ENCODE results near the gene CD55.

CD55 gene

DNA sequence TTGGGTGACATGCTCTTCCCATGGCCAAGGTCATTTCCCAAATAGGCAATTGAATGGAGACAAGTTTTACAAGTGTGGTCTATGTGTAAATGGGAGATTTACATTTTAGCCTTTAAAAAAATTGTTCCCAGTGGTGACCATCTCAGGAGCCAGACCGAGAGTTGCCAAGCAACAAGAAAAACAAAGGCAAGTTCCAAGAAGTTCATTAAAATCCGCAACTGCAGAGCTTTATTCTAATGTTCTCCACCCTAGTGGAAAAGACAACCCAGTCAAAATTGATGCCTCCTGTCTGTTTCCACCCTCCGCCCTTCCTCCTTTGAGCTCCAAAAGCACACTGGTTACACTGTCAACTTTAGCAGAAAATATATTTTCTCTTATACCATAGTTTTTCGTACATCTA lies 33.2 kb upstream of the CD55 start:
- Histone ChIP-seq H3K27me3 (peaks cover 6% of the 10 kb centered on the region), H3K36me3 (no peaks in the 10 kb centered on the region), H3K4me1 (no peaks in the 10 kb centered on the region), H3K9me3 (no peaks in the 10 kb centered on the region), H3K4me3 (ENCODE audit: low read depth, low read length) (no peak overlapping the region)
- TF ChIP-seq, protein P1, sequence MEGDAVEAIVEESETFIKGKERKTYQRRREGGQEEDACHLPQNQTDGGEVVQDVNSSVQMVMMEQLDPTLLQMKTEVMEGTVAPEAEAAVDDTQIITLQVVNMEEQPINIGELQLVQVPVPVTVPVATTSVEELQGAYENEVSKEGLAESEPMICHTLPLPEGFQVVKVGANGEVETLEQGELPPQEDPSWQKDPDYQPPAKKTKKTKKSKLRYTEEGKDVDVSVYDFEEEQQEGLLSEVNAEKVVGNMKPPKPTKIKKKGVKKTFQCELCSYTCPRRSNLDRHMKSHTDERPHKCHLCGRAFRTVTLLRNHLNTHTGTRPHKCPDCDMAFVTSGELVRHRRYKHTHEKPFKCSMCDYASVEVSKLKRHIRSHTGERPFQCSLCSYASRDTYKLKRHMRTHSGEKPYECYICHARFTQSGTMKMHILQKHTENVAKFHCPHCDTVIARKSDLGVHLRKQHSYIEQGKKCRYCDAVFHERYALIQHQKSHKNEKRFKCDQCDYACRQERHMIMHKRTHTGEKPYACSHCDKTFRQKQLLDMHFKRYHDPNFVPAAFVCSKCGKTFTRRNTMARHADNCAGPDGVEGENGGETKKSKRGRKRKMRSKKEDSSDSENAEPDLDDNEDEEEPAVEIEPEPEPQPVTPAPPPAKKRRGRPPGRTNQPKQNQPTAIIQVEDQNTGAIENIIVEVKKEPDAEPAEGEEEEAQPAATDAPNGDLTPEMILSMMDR (IDR thresholded peaks at IDR 0.05; ENCODE audit: low read depth, low read length): no peak
- no peak for DNase-seq

DNA sequence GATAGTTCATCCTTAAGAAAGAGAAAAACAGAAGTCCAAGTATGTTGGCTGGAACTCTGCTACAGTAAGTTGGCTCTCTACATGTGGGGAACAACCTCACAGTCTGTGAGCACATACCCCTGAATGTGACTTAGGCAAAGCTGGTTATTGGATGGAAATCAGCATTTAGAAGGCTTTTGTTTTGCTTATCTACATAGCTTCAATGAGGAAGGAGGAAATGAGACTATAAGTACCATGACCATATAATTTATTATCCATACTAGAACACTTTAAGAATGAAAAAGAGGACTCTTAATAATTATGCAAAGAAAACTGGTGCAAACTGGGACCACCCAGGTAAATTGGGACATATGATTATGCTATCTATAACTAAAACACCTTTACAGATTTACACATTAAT lies 31.7 kb upstream of the CD55 start:
- Histone ChIP-seq H3K36me3 (no peaks in the 10 kb centered on the region), H3K4me3 (ENCODE audit: low read depth, low read length) (no peak overlapping the region), H3K9me3 (no peaks in the 10 kb centered on the region), H3K4me1 (no peaks in the 10 kb centered on the region), H3K27me3 (peaks cover 6% of the 10 kb centered on the region)
- TF ChIP-seq, protein P1 (IDR thresholded peaks at IDR 0.05; ENCODE audit: low read depth, low read length): no peak
- DNase-seq: no peak

DNA sequence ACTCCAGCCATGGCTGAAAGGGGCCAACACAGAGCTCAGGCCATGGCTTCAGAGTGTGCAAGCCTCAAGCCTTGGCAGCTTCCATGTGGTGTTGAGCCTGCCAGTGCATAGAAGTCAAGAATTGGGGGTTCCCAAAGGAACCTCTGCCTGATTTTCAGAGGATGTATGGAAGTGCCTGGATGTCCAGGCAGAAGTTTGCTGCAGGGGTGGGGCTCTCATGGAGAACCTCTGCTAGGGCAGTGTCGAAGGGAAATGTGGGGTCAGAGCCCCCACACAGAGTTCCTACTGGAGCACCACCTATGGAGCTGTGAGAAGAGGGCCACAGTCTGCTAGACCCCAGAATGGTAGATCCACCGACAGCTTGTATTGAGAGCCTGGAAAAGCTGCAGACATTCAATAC lies 29.8 kb upstream of the CD55 start:
- TF ChIP-seq, protein P1 (IDR thresholded peaks at IDR 0.05; ENCODE audit: low read depth, low read length): no peak
- Histone ChIP-seq H3K9me3 (no peaks in the 10 kb centered on the region), H3K27me3 (peaks cover 1% of the 10 kb centered on the region; the same call in 1 of the 2 replicates)

DNA sequence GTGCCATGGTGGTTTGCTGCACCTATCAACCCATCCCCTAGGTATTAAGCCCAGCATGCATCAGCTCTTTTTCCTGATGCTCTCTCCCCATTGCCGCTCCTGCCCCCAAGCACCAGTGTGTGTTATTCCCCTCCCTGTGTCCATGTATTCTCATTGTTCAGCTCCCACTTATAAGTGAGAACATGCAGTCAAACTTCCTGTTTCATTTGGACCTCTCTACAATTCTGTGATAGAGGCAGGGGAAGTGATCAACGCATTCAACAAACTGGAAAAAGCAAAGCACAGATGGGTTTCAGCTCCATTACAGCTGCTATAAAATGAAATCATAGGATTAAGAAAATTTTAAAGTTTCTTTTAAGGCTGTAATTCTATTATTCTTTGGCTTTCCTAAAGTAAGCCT lies 23.3 kb upstream of the CD55 start:
- Histone ChIP-seq H3K9me3 (no peaks in the 10 kb centered on the region), H3K36me3 (no peaks in the 10 kb centered on the region), H3K27me3 (peaks cover 7% of the 10 kb centered on the region; the same call in 1 of the 2 replicates), H3K4me1 (no peaks in the 10 kb centered on the region), H3K4me3 (ENCODE audit: low read depth, low read length) (no peak overlapping the region)
- DNase-seq: no peak
- TF ChIP-seq, protein P1 (IDR thresholded peaks at IDR 0.05; ENCODE audit: low read depth, low read length): no peak

More for the DNA sequence above, 29.8 kb upstream of the CD55 start:
- no peaks in the 10 kb centered on the region for H3K36me3 ChIP-seq
- no peak overlapping the region for H3K4me3 ChIP-seq (ENCODE audit: low read depth, low read length)
- no peak for DNase-seq
- no peaks in the 10 kb centered on the region for H3K4me1 ChIP-seq

DNA sequence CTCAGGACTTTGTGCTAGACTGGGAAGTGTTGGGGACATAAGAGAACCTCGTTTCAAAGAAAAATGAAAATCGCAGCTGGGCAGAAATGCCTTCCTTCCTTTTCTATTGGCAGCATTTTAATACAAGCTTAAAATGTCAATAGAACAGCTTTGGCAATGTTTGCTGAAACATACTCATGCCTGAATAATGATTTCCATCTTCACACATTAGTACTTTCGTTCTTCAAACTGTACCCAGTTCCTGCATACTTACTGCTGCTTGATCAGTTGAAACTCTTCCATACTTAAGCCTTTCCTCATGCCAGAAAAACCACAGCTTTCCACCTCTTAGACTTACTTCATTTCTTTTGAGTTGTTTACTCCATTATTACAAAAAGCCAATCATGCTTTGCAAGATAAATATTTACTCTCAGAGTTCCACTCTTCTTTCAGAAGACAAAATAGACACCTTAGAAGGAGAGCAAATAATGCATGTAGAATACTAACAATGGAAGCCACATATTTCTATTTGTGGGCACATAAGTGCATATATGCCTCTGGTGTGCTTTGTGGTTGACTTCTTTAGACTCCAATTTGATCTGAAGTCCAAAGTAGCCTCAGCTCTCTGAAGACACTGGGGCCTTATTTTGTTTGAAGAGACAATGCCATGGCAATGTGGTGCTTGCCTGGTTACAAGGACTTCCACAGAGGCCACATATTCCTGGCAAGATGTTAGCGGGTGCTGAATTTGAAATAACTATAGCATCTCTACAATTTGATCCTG lies 22.7 kb upstream of the CD55 start:
- H3K36me3 ChIP-seq: no peaks in the 10 kb centered on the region
- H3K4me3 ChIP-seq (ENCODE audit: low read depth, low read length): no peak overlapping the region
- peaks cover 7% of the 10 kb centered on the region; the same call in 1 of the 2 replicates for H3K27me3 ChIP-seq
- no peaks in the 10 kb centered on the region for H3K4me1 ChIP-seq
- H3K9me3 ChIP-seq: no peaks in the 10 kb centered on the region
- no peak for DNase-seq
- TF ChIP-seq, protein P1 (IDR thresholded peaks at IDR 0.05; ENCODE audit: low read depth, low read length): no peak

DNA sequence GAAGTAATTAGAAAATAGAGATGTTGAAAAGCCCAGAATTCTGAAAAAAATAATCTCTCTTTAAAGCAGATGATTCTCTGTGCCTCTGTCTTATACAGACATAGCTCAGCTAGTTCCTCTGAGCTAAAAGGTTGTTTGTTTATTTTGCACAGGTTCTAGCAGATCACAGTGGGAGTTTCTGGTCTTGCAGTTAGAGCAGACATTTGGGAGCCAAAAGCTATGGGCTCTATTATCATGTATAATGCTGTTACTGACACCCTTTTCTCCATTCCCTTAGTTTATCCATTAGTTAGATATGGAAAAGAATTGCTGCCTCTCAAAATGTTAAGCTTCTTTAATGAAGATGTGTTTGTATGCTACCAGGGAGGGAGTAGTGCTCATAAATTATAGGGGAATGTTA lies 20.5 kb upstream of the CD55 start:
- H3K4me1 ChIP-seq: no peaks in the 10 kb centered on the region
- DNase-seq: no peak
- no peaks in the 10 kb centered on the region for H3K36me3 ChIP-seq
- peaks cover 7% of the 10 kb centered on the region for H3K27me3 ChIP-seq
- no peak overlapping the region for H3K4me3 ChIP-seq (ENCODE audit: low read depth, low read length)
- TF ChIP-seq, protein P1 (IDR thresholded peaks at IDR 0.05; ENCODE audit: low read depth, low read length): no peak
- no peaks in the 10 kb centered on the region for H3K9me3 ChIP-seq

Data from BE2C (cell line).